IPS DF 4.7 (cell line): ENCODE data around the gene SIRT5.

ENCODE experiments used
- DNase-seq: peaks from one replicate; pipeline ENCODE4 v3.0.0-alpha.2; 2013; ENCODE audit warnings: low spot score; ENCODE audit errors: extremely low read depth

The SIRT5 gene

GRCh38 chr6:13574571-13575376 lies at the start of gene SIRT5:
Gene SIRT5, plus strand, starts transcription at chr6:13574601. Its CDS starts 9,510 bp downstream, at chr6:13584111.
- DNase-seq: no peak

DNA sequence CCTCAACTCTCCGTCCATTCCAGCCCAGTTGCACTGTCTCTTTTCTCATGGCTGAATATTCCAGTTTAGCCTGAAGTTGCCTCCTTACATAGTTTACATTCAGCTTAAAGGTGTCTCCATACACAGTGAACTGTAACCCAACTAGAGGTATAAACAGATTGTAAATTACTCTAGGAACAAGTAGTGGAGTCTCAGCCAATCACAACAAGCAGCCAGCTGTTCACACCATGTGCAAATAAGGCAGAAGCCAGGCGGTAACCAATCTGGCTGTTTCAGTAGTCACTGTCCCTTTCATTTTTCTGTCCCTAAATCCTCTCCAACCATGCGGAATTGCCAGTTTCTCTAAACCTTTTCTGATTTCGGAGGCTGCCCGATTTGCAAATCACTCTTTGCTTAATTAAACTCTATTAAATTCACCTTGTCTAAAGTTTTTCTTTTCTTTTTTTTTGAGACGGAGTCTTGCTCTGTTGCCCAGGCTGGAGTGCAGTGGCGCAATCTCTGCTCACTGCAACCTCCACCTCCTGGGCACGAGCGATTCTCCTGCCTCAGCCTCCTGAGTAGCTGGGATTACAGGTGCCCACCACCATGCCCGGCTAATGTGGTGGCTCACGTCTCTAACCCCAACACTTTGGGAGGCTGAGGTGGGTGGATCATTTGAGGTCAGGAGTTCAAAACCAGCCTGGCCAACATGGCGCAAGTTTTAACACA lies 49.4 kb upstream of the SIRT5 start:
- DNase-seq: no peak

GRCh38 chr6:13526357-13526726 lies 48.1 kb upstream of the SIRT5 start:
- no peak for DNase-seq

- DNase-seq: no peak
These were observed 47.4 kb upstream of the SIRT5 start for GRCh38 chr6:13526727-13527670.

- DNase-seq: no peak
These were observed 46.7 kb upstream of the SIRT5 start for GRCh38 chr6:13527671-13528056.

DNA sequence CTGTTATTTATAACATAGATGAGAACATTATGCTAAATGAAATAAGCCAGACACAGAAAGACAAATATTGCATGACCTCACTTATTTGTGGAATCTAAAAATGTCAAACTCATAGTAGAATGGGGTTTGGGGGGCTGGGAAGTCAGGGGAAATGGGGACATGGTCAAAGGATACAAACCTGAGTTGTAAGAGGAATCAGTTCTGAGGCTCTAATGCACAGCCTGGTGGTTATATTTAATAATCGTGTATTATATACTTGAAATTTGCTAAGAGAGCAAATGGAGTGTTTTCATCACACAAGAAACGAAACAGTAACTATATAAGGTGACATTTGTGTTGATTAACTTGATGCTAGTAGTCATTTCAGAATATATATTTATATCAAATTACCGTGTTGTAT lies 46.2 kb upstream of the SIRT5 start:
- DNase-seq: no peak

DNA sequence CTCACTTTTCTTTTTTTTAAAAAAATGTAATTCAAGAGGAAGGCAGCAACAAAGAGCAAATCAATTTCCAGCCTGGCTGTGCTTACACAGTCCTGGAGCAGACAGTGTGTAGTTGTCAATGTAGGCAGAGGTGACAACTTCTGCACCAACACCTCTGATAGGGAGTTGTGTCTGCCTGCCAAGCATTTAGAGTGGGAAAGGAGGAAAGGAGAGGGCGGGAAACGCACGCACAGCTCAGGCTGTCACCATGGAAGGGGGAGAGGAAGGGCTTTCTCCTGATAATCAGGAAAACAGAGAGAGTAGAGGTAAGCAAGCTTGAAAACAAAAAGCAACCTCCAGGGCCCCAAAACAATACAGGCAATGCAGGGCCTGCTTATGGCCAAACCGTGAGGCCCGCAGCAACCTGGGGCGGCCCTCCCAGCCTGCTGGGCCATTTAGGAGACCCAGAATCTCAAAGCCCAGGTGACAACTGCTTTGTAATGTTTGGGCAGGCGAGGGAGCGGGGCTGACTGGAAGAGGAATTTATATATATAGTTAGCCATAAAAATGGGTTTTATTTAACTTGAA lies 45.5 kb upstream of the SIRT5 start:
- DNase-seq: no peak

DNA sequence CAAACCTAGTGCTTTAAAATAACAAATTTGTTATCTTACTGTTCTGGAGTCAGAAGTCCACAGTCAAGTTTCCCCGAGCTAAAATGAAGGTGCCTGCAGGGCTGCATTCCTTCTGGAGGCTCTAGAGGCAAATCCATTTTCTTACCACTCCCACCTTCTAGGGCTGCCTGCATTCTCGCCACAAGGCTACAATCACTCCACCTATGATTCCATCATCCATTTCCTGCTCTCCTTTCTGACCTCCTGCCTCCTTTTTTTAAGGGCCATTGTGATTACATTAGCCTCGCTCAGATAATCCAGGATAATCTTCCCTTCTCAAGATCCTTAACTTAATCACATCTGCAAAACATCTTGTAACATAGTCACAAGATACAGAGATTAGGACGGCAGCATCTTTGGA lies 42.4 kb upstream of the SIRT5 start:
- DNase-seq: no peak

DNA sequence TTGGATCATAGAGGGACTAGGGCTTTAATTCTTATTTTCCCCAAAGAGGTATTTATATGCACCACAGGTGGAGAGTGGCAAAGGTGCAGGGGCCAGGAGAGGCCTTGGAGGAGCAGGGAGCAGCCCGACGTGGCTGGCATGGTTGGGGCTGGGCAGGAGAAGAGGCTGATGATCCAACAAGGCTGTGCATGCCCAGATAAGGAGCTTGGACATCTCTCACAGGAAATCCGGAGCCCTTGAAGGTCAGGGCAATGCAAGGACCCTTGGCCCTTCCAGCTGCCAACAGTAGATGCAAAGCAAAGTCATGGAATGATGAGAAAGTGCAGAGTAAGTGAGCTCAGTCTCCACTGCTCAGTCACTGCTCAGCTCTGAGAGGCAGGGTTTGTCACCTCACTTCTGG lies 39.9 kb upstream of the SIRT5 start:
- DNase-seq: no peak

DNA sequence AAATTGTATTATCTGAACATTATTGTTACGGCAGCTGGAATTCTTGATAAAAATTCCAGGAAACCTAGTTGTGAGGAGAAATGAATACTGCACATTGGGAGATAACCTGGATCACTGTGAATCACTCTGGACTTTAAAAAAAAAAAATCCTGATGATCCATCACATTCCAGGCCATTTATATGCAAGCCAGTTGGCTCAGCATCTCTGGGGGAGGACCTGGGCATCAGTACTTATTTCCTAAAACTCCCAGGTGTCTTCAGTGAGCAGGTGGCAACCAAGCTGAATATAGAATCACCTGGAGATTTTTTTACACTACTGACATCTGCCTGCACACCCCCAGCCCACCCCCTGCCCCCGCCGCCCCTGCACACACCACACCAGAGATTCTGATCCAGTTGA lies 39.1 kb upstream of the SIRT5 start:
- DNase-seq: no peak

DNA sequence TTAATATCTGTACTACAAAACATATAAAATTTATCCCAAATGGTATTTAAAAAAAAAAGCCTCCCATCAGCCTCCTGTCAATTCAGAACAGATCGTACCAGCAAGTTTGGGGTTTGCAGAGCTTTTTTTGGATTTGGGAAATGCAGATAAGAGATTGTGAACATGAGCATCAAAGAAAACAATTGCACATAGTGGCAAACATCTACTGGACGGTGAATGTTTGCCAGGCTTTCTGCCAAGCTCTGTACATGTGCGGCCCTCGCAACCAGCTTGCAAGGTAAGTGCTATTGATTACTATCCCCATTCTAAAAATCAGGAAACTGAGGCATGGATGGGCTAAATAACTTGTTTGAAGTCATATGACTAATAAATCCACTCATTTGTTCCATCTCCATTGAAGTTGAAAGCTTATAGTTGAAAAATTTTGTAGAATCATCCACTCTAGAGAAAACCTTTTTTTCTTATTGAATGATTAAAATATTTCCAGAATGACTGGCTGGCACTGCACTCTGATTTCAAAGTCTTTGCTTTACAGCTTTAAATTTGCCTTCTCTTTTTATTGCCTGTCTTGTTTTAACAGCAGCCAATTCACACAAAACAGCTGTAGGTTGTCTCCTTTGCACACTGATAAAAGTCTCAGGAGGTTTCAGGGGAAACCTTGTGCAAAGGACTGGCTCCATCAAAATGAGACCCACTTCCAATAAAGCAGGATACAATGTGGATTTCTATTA lies 37.4 kb upstream of the SIRT5 start:
- DNase-seq: no peak

DNA sequence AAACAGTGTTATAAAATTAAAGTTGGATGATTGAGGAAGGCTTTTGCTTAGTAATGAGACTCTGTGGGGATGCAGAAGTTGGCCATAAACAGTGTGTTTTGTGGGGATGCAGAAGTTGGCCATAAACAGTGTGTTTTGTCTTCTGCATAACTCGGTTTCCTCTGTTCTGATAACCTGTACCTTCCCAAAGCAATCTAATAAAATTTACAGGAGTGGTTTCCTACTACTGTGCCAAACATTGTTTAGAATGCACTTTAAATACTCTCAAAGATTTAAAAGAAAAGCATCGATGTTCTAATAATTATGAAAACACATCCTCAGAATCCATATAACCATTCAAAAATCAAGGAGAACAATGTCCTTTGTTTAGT lies 36.9 kb upstream of the SIRT5 start:
- DNase-seq: no peak

DNA sequence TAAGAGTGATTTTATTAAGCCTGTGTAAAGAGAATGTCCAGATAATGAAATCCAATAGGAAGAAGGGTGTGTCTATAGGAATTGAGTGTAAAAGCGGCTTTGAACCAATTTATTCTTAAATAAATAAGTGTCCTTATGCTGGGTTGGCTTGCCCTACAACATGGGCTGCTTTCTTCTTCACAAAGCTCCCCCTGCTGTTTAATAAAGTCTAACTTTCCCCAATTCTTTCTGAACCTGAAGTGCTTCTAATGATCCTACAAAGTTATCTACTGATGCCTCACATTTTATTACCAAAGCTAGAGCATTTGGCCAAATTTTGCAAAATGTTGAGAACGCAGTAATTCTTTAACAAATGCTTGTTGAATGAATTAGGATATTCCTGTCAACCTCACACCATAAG lies 36.3 kb upstream of the SIRT5 start:
- DNase-seq: no peak

DNA sequence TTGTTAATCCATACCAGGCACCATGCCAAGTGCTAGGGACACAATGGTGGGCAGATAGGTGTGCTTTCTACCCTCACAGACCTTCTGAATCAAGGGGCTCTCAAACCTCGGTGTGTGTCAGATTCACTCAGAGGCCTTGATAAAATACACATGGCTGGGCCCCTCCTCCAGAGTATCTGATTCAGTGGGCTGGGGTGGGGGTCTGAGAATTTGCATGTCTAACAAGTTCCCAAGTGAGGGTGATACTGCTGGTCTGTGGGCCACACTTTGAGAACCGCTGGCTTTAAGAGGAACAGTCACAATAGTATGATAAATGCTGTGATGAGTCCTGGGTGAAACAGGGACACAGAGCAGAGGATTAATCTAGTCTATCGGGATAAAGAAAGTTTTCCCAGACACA lies 35.8 kb upstream of the SIRT5 start:
- DNase-seq: no peak

GRCh38 chr6:13539572-13539971 lies 34.8 kb upstream of the SIRT5 start:
- DNase-seq: no peak

- DNase-seq: no peak
These were observed 32.9 kb upstream of the SIRT5 start for GRCh38 chr6:13541496-13541895.

DNA sequence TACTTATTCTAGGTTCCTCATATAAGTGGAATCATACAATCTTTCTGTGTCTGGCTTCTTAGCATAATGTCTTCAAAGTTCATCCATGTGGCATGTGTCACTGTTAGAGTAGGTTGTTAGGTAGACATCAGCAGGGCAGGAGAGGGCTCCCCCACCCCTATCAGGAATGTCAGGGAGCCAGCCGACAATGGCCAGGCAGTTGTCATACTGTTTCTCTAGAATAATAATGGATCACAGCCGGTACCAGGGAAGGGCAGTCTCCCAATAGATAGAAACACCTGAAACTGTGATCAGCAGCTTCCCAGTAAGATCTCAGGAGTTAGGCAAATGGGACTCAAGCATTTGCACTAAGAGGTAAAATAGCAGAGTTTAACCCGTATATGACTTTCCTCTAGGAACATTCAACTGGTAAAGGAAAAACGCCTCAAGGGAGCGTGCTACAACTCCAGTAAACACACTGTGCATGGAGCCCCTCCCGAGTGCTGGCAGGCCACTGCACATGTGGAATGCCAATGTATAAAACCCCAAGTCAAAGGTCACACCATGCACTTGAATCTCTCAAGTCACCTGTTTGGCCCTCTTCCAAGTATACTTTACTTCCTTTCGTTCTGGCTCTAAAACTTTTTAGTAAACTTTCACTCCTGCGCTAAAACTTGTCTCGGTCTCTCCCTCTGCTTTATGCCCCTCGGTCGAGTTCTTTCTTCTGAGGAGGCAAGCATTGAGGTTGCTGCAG lies 29.8 kb upstream of the SIRT5 start:
- no peak for DNase-seq

- DNase-seq: no peak
These were observed 28.5 kb upstream of the SIRT5 start for GRCh38 chr6:13545885-13546284.

GRCh38 chr6:13548500-13549210 lies 25.7 kb upstream of the SIRT5 start:
- no peak for DNase-seq

- no peak for DNase-seq
These were observed 23.7 kb upstream of the SIRT5 start for GRCh38 chr6:13550656-13551055.
